Transverse colon (tissue), 4 donors: ENCODE results near the gene AMIGO1. TPM values are rescaled to one million over a fixed set of nuclear protein-coding genes. Genes with fewer than 3 reads are reported as not detected.

Experiments
- DNase-seq: peaks from one replicate; pipeline ENCODE4 v3.0.0-alpha.2; 2019
- H3K27ac ChIP-seq, 4 donors: fragments of 200-600 bp; sonication (generic); 2 replicates each; pipeline ENCODE4 v1.5.1; 2016 to 2018; ENCODE audit warnings: inconsistent platforms in 4 of 4
- H3K27me3 ChIP-seq: fragments of 200-600 bp; sonication (generic); 2 replicates; pipeline ENCODE4 v1.5.1; 2017; ENCODE audit warnings: inconsistent platforms
- H3K36me3 ChIP-seq, 4 donors: fragments of 200-600 bp; sonication (generic); 2 replicates each; pipeline ENCODE4 v1.5.1; 2017 to 2019; ENCODE audit warnings: inconsistent platforms in 4 of 4
- H3K4me1 ChIP-seq, 4 donors: fragments of 200-600 bp; sonication (generic); 2 replicates each; pipeline ENCODE4 v1.5.1; 2017 to 2020; ENCODE audit warnings: inconsistent platforms in 4 of 4
- H3K4me3 ChIP-seq, 4 donors: fragments of 200-600 bp; sonication (generic); 1 replicate in 1 of 4; 2 replicates in 3 of 4; pipeline versions ENCODE4 v1.5.1 to v1.6.1; 2017 to 2019; ENCODE audit warnings: inconsistent platforms in 4 of 4
- H3K9me3 ChIP-seq, 2 donors: fragments of 200-600 bp; sonication (generic); 2 replicates each; pipeline ENCODE4 v1.5.1; 2017 to 2019; ENCODE audit warnings: inconsistent platforms in 2 of 2
- EP300 ChIP-seq: sonication (generic); formaldehyde crosslinking; IDR thresholded peaks from one replicate; pipeline ENCODE4 v1.6.1; 2017; ENCODE audit warnings: antibody characterized with exemption, low read depth
- POLR2A ChIP-seq: fragments of 450-650 bp; IDR thresholded peaks from one replicate; pipeline ENCODE4 v1.6.1; 2016; ENCODE audit warnings: antibody characterized with exemption, mild to moderate bottlenecking, moderate library complexity
- POLR2AphosphoS5 ChIP-seq, 3 donors: sonication (generic); formaldehyde crosslinking; IDR thresholded peaks; one replicate each; pipeline ENCODE4 v1.6.1; 2016; ENCODE audit warnings: antibody characterized with exemption in 3 of 3
- WGBS, 2 donors: methylation state at CpG; one replicate each; pipeline ENCODE4 v1.1.5; 2018; ENCODE audit warnings: low coverage in 1 of 2; 5-methylcytosine and 5-hydroxymethylcytosine counted together
- in situ Hi-C, 4 donors: fragments of 200-750 bp; cut with MboI; loops; one replicate each; pipeline versions ENCODE4 v1.15.0 to v1.15.1; 2017; ENCODE audit warnings: low sequenced_read_pairs in 3 of 4, low pct_ligation_motif_present in 1 of 4, low pct_unique_long_range_greater_than_20kb in 1 of 4
- intact Hi-C: fragments of 100-400 bp; cut with DNase I; formaldehyde crosslinking; loops from one replicate; pipeline ENCODE4 v1.15.1; 2023; ENCODE audit warnings: low total_unique reads
- total RNA-seq, 4 donors: library from RNA; depleted of rRNA; stranded (reverse); fragments of >200 nt; gene quantifications; one replicate each; pipeline ENCODE4 v1.1.0, GENCODE V29; 2016
- TF ChIP-seq, protein P1 (sequence below), 5 experiments: fragments of 200-600 bp in 3 of 5; fragments of 450-650 bp in 2 of 5; sonication (generic) in 3 of 5; IDR thresholded peaks; 1 replicate in 2 of 5; 2 replicates in 3 of 5; pipeline ENCODE4 v1.5.1; 2016 to 2017; ENCODE audit warnings: antibody characterized with exemption in 5 of 5, inconsistent platforms in 3 of 5, mild to moderate bottlenecking in 2 of 5, moderate library complexity in 1 of 5

Gene AMIGO1
- total RNA-seq, 4 donors from 2014 or later = 0.60 to 8.1 (median 3.5) TPM

DNA sequence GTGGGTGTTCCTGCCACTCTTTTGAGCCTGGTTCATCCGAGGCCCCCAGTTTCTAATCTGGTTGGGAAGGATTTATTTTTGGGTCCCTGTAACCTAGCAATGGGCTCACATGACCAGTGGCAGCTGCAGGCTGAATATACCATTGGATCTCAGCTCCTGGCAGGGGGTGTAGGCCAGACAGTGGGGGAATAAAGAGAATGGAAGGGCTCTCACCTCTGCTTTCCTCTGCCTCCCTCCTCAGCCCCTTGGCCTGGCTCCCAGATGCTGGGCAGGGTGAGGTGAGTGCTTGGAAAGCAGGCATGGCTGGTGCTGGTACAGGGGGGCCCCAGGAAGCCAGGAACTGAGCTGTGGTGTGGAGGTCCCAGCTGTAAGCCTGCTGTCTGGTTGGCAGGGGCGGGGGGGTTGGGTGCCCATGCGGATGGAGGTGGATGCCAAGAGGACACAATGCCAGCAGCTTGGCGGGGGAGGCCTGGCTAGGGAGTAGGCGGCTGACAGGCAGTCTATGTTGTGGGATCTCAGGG is 26.5 kb upstream of the AMIGO1 start:
- Histone ChIP-seq H3K9me3 (no peaks in the 10 kb centered on the region), H3K27me3 (no peaks in the 10 kb centered on the region), H3K4me1 (peaks cover 4 to 25% (median 7%) of the 10 kb centered on the region in 4 donors), H3K4me3 (no peak overlapping the region), H3K27ac (peak overlapping the region in 3 of 4 donors; percentile 1 to 60 (median 42)), H3K36me3 (no peaks in the 10 kb centered on the region)
- no peak for TF ChIP-seq EP300
- TF ChIP-seq POLR2AphosphoS5 (IDR thresholded peaks at IDR 0.05) = no peak
- TF ChIP-seq POLR2A = no peak
- TF ChIP-seq, protein P1, sequence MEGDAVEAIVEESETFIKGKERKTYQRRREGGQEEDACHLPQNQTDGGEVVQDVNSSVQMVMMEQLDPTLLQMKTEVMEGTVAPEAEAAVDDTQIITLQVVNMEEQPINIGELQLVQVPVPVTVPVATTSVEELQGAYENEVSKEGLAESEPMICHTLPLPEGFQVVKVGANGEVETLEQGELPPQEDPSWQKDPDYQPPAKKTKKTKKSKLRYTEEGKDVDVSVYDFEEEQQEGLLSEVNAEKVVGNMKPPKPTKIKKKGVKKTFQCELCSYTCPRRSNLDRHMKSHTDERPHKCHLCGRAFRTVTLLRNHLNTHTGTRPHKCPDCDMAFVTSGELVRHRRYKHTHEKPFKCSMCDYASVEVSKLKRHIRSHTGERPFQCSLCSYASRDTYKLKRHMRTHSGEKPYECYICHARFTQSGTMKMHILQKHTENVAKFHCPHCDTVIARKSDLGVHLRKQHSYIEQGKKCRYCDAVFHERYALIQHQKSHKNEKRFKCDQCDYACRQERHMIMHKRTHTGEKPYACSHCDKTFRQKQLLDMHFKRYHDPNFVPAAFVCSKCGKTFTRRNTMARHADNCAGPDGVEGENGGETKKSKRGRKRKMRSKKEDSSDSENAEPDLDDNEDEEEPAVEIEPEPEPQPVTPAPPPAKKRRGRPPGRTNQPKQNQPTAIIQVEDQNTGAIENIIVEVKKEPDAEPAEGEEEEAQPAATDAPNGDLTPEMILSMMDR (IDR thresholded peaks at IDR 0.05) = no peak
- intact Hi-C loops = no loop called here
- no peak for DNase-seq
- 71% methylated on average over 5 of the region's 5 CpGs; no CpG with 5 or more reads in 1 of the 2 donors for WGBS, 2 donors
- in situ Hi-C loops = loop anchor here in 2 of 4 donors (10.0 to 25.0 kb wide), 2 partner anchors 271 to 451 kb away; partner anchors contain the start of gene AHCYL1 (in 1 of the 2)

DNA sequence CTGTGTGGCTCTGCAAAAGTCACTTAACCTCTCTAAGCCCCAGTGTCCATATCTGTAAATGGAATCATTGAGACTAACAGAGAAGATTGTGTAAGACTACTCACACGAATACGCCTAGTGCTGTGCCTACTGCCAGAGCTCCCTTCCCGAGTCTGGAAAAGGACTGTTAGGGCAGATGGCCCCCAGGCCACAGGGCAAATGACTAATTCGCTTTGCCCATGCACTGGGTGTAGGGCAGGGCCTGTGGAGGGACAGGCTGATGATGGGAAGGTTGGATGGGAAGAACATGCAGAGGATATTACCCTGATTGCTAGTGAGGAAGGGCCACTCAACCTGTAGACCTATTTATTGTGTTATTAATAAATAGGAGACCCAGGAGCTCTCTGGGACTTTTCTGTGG is 26.0 kb upstream of the AMIGO1 start:
- no peak for DNase-seq
- no peak overlapping the region for H3K4me3 ChIP-seq
- intact Hi-C loops = no loop called here
- peaks cover 4 to 25% (median 7%) of the 10 kb centered on the region in 4 donors for H3K4me1 ChIP-seq
- no peaks in the 10 kb centered on the region for H3K36me3 ChIP-seq
- TF ChIP-seq, protein P1 (IDR thresholded peaks at IDR 0.05) = no peak
- no peak for TF ChIP-seq POLR2A
- in situ Hi-C loops = loop anchor here in 2 of 4 donors (10.0 to 25.0 kb wide), 2 partner anchors 271 to 452 kb away; partner anchors contain the start of gene AHCYL1 (in 1 of the 2)
- WGBS, 2 donors = 75% methylated on average over 4 of the region's 4 CpGs; no CpG with 5 or more reads in 1 of the 2 donors
- H3K9me3 ChIP-seq = no peaks in the 10 kb centered on the region
- H3K27ac ChIP-seq = peak overlapping the region in 2 of 4 donors; percentile 42 to 60
- no peaks in the 10 kb centered on the region for H3K27me3 ChIP-seq

DNA sequence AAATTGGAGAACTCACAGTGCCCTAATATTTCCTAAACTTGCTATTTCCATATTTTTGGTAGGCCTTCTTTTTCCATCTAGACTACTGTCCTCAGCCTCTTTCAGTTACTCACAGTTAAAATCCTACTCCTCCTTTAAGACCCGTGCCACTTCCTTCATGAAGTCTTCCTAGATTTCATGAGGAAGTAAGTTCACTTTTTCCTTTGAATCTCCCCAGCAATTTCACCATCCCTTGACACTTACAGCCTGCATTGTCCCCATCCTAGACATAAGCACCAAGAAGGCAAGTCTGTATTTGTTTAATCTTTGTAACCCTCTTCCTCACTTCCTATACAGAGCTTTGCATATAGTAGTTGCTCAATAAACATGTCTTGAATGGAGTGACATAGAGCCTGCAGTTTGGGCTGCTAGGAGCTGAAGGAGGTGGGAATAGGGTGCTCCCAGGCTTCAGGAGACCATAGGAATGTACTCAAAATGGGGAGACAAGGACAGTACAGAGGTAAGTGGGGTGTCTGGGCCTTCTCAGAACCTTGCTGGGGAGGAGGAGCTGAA is 24.9 kb upstream of the AMIGO1 start:
- TF ChIP-seq POLR2AphosphoS5 (IDR thresholded peaks at IDR 0.05) = no peak
- TF ChIP-seq, protein P1 (IDR thresholded peaks at IDR 0.05) = no peak
- DNase-seq = no peak
- intact Hi-C loops = no loop called here
- no peaks in the 10 kb centered on the region for H3K36me3 ChIP-seq
- H3K9me3 ChIP-seq = no peaks in the 10 kb centered on the region
- H3K4me3 ChIP-seq = no peak overlapping the region
- H3K27me3 ChIP-seq = no peaks in the 10 kb centered on the region
- 88% methylated on average over 1 of the region's 1 CpG for WGBS, 2 donors
- H3K4me1 ChIP-seq = peaks cover 4 to 25% (median 7%) of the 10 kb centered on the region in 4 donors
- in situ Hi-C loops = loop anchor here (5.0 to 25.0 kb wide), 5 partner anchors 37 to 453 kb away; partner anchors contain the start of gene AHCYL1 (in 1 of the 4)
- H3K27ac ChIP-seq = no peak overlapping the region

DNA sequence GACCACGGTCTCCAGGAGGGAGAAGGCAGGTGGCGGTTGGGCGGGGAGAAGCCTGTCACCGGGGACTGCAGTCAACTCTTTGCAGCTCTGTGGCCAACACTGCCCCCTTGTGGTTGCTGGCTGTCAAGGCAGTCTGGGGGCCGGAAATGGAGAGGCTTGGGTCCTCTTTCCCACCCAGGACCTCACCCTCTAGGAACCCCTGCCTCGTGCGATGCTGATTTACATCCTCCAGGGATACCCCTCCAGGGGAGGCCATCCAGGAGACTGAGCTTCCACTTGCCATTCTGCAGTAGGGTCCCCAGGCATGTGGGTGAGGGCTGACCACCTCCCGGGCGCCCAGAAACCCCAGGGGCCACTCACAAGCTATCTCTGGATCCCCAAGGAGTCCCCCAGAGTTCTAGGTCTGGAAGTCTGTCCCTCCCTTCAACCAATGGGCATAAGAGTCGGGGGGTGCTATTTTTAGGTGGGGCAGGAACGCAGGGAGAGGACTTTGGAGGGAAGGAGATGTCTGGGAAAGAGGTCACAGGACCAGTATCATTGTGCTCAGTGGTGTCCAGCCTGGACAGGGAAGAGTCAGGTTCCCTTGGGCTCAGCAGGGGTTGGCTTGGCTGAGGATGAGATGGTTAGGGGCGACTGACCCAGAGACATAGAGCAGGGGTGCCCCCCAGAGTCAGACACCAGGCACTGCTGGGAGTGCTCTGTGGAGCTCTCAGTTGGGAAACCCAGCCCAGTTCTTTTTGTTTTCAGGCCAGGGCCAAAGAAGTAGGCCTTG is 23.0 kb upstream of the AMIGO1 start:
- intact Hi-C loops = loop anchor here (1.0 kb wide), 1 partner anchor 40 kb away; no protein-coding TSS in a partner anchor
- no peaks in the 10 kb centered on the region for H3K27me3 ChIP-seq
- no peaks in the 10 kb centered on the region for H3K36me3 ChIP-seq
- WGBS, 2 donors = 24% methylated on average over 8 of the region's 12 CpGs; no CpG with 5 or more reads in 1 of the 2 donors
- in situ Hi-C loops = loop anchor here (5.0 to 25.0 kb wide), 5 partner anchors 35 to 455 kb away; partner anchors contain the start of gene AHCYL1 (in 1 of the 4)
- H3K9me3 ChIP-seq = no peaks in the 10 kb centered on the region
- peak; percentile 89 for DNase-seq
- TF ChIP-seq EP300 (no peak), POLR2AphosphoS5 (IDR thresholded peaks at IDR 0.05) (no peak), POLR2A (no peak)
- TF ChIP-seq, protein P1 (IDR thresholded peaks at IDR 0.05) = peak; percentile 97 to 99 (median 99)
- peaks cover 4 to 25% (median 7%) of the 10 kb centered on the region in 4 donors for H3K4me1 ChIP-seq
- H3K27ac ChIP-seq = peak overlapping the region in 3 of 4 donors; percentile 21 to 58 (median 34)
- peak overlapping the region in 1 of 4 donors; percentile 20 for H3K4me3 ChIP-seq
